ENCODE results near the gene RFX7. TPM values are rescaled to one million over a fixed set of nuclear protein-coding genes. Genes with fewer than 3 reads are reported as not detected.
"Not testable (repeated sequence)": the region's sequence is repeated elsewhere in the genome, so short reads cannot be mapped to it uniquely, and the experiment has no call there.

Gene RFX7
- total RNA-seq: 1 to 10 TPM; 5.6 to 8.2 TPM
- long read RNA-seq, partial matches to known transcripts: 0 of 3 reads
- long read RNA-seq, other reads (novel, unspliced or antisense): 3 of 3 reads

GRCh38 chr15:56243163-56244037 is at the start of gene RFX7:
Gene RFX7, minus strand, starts transcription at chr15:56243879. Its CDS starts 594 bp downstream, at chr15:56243285.
- intact Hi-C loops (cut with DNase I): loop anchor here in 1 of 2 donors (10.0 kb wide), 1 partner anchor 139 kb away; no protein-coding TSS in a partner anchor
- DNase-seq (peak; percentile 83), ATAC-seq (peak; percentile 88 to 93)

DNA sequence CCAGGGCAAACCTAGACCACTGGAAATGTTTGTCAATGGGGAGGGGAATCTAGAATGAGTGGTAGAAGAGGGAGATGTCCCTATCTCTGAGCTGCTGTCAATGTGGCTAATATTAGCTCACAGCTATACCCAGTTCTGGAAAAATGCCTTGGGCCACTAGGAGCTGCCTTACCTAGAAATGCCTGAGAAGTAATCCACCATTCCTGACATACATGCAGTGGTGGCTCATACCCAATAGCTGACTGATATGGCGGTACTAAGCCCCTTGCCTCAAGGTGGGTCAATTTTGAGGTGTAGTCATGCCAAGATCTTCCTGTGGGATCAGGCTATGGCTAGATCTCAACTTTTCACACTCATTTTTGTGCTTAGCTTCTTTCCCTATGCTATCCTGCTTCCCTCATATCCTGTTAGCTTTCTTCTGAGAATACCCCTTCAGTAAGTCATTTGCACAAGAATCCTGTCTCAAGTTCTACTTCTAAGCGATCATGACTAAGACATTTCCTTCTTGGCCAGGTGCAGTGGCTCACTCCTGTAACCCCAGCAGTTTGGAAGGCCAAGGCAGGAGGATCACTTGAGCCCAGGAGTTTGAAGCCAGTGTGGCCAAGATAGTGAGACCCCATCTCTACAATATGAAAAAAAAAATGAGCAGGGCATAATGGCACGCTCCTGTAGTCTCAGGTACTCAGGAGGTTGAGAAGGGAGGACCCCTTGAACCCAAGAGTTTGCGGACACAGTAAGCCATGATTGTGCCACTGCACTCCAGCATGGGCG is 49.1 kb upstream of the RFX7 start:
- no peak for DNase-seq
- ATAC-seq: no peak
- intact Hi-C loops (cut with DNase I): no loop called here

DNA sequence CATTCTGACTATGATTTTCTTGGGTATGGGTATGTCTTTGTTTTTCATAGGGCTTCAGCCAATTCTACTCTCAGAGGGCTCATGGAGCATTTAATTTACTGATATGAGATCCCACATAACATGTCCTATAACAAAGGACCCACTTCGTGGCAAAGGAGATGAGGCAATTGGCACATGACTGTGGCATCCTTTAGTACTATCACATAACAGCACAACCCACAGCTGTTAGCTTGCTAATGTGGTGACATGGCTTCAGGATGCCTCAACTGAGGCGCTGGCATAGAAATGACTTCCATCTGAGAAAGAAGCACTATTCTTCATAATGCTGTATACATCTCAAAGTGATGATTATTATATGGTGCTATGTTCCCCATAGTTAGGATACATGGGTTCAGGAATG is 48.1 kb upstream of the RFX7 start:
- ATAC-seq (no peak), DNase-seq (no peak)
- intact Hi-C loops (cut with DNase I): no loop called here

DNA sequence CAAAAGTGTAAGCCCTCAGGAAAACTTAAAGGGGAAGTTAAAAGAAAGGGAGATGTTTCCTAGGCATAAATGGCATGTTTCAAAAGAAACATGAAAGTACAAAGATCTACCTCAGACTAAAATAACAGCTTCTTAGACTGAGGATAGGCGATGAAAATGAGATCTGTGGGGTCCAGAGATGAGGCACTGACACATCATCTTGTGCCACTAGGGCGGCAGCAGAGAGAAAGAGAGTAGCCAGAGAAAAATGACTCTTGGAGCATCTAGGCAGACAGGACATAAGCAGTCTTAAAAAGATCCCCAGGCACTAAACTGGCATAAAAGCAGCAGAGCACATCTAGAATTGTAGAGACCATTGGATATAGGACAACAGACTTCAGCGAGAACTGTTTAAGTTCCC is 42.5 kb upstream of the RFX7 start:
- ATAC-seq (no peak), DNase-seq (no peak)
- intact Hi-C loops (cut with DNase I): no loop called here

DNA sequence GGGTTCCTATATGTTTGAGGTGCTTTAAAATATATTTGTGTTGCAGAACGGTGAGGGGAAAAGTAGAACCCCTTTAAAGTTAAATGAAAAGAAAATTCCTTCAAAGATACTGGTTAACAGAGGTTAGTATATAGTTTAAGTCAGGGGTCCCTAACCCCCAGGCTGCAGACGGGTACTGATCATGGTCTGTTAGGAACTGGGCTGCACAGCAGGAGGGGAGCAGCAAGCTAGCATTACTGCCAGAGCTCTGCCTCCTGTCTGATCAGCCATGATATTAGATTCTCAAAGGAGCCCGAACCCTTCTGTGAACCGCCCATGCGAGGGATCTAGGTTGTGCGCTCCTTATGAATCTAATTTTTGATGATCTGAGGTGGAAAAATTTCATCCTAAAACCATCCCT is 37.5 kb upstream of the RFX7 start:
- intact Hi-C loops (cut with DNase I): no loop called here
- DNase-seq (no peak), ATAC-seq (no peak)

- no peak for DNase-seq
- no peak for ATAC-seq
- intact Hi-C loops (cut with DNase I): no loop called here
These were observed 30.0 kb upstream of the RFX7 start for GRCh38 chr15:56273724-56274123.

DNA sequence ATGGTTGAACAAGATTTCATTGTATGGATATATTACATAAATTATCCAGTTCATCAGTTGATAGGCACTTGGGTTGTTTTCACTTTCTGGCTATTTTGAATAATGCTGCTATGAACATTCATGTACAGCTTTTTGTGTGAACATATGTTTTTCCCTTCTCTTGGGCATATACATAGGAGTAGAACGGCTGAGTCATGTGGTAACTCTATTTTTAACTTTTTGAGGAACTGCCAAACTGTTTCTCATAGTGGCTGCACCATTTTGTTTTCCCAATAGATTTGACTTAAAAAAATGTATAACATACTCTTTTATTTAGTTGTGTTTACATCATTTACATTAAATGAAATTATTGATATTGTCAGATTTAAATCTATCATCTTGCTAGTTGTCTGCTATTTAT is 28.8 kb upstream of the RFX7 start:
- no peak for ATAC-seq

GRCh38 chr15:56266465-56266864 is 22.8 kb upstream of the RFX7 start:
- intact Hi-C loops (cut with DNase I); DNase-seq; ATAC-seq: not testable (repeated sequence)

More for the DNA sequence above, 28.8 kb upstream of the RFX7 start:
- DNase-seq: no peak
- intact Hi-C loops (cut with DNase I): no loop called here

DNA sequence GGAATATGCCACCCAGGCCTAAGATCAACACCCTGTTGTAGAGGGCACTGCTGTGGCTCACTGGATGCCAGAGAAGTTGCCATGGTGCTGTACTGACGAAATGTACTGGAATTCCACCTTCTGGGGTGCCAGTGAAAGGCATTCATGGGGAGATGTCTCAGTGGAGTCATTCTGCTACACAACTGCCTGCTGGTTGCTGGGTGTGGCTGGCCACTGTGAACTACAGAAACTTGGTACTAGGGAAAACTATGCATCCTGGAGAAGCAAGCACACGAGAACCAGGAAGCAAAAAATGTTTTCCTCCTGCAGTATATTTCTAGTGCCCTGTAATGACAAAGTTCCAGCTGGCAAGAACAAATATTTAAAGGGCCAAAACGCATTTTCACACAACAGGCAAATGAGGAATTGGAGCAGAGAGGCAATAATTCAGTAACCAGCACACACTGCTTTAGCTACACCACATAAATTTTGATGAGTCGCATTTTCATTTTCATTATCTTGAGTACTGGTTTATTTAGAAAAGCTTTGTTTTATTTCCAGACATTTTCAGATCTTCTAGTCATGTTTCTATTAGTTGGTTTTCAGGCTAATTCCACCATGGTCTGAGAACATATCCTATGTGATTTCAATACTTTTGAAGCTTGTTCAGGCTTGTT is 18.3 kb upstream of the RFX7 start:
- DNase-seq (no peak), ATAC-seq (no peak)
- intact Hi-C loops (cut with DNase I): no loop called here

- ATAC-seq; DNase-seq; intact Hi-C loops (cut with DNase I): not testable (repeated sequence)
These were observed 13.6 kb upstream of the RFX7 start for GRCh38 chr15:56257306-56257705.

- intact Hi-C loops (cut with DNase I): no loop called here
- DNase-seq (no peak), ATAC-seq (no peak)
These were observed 10.6 kb upstream of the RFX7 start for GRCh38 chr15:56254265-56254664.

DNA sequence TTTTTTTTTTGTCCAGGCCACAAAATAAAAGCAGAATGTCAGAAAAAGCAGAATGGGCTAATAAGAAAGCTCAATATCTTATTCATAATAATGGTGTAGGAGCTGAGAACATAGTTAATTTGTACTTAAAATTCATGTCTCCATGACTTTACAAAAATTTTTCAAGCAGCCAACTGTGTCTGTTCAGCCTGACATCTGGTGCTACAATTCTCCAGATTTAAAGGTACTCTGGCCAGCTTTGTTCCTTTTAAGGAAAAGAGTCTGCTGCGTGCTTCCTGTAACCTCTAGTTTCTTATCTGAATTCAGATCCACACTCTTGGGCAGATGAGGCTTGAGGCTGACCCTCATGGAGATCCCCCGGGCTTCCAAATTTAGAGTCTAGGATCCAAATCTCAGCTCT is 8.7 kb upstream of the RFX7 start:
- DNase-seq (no peak), ATAC-seq (no peak)
- intact Hi-C loops (cut with DNase I): no loop called here

GRCh38 chr15:56251315-56252095 is 7.8 kb upstream of the RFX7 start:
- ATAC-seq (no peak), DNase-seq (no peak)
- intact Hi-C loops (cut with DNase I): no loop called here

- intact Hi-C loops (cut with DNase I): no loop called here
- DNase-seq (no peak), ATAC-seq (no peak)
These were observed 6.9 kb upstream of the RFX7 start for GRCh38 chr15:56250626-56251025.

DNA sequence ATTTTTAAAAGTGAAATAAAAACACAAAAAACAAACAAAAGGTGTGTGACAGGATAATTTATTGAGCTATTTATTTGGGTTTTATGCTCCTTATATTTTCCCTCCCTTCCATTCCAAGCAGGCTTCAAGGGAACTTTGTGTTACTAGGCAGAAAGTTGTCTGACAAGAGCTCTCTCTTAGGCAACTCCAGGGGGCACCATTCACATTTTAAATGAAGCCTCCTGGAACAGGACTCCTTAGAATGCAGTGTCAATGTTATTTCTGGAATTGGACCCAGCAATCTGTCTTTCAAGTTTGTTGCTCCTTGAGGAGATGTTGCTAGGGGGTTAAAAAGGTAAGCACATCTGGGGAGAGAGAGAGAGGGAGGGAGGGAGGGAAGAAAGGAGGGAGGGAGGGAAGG is 5.4 kb upstream of the RFX7 start:
- intact Hi-C loops (cut with DNase I): loop anchor here in 1 of 2 donors (10.0 kb wide), 1 partner anchor 144 kb away; no protein-coding TSS in a partner anchor
- ATAC-seq: no peak
- no peak for DNase-seq

- ATAC-seq: no peak
- DNase-seq: no peak
- intact Hi-C loops (cut with DNase I): loop anchor here in 1 of 2 donors (10.0 kb wide), 1 partner anchor 144 kb away; no protein-coding TSS in a partner anchor
These were observed 4.8 kb upstream of the RFX7 start for GRCh38 chr15:56248311-56248992.

DNA sequence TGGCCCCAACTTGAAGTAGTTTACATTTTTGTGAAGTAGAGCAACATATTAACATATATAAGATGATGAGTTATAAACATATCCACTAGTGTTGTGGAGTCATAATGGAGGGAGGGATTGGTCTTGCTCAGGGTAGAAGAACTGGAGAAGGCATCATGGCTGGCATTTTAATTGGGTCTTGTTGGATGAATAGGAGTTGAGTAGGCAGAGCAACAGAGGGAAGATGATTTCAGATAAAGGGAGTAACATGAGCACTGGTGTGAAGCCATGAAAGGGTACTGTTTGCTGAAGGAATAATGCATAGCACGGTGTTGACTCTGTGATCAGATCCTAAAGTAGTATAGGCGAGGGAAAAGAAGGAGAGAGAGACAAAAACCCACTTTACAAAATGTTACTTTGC is 3.6 kb upstream of the RFX7 start:
- DNase-seq: no peak
- no peak for ATAC-seq
- intact Hi-C loops (cut with DNase I): loop anchor here in 1 of 2 donors (10.0 kb wide), 1 partner anchor 142 kb away; no protein-coding TSS in a partner anchor
